ENCODE results near the gene ZFY.

Gene ZFY

DNA sequence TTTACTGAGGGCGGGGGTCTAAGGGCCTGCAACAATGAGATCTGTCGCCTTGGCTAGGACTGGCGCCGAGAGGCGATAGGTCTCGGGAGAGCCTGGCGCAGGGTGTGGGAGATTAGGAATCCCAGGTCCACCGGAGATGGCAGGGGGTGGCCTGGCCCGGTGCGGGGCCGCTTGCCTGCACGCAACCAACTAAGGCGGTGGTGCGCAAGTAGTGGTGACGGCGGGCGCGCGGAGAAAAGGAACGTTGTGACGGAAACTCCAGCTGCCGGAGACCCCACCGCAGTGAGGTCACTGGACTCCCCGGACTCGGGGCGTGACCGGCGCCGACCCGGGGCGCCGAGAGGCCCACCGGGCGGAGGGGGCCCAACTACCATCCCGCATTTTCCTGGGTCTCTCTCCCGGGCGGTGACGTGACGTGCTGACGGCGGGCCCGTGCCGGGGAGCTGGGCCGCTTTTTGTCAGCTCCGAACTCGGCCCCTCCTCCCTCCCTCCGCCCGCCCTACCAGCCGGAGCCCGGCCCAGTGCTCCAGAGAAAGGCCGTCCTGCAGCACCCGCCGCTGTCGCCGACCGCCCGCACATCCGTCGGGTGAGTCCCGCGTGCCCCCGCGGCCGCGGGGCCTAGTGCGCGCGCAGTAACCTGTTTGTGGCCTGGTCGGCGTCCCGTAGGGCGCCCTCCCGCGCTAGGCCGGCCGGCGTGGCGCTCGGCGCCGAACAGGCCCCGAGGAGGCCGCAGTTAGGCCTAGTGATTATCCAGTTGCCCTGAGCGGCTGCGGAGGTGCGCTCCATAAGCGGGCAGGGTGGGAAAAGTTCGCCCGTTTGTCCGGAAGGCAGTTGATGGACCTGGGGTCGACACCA, at the start of gene ZFY:
TSS of gene ZFY (plus strand) at position 521 of the 855 bp plus-strand sequence. CDS start 18,556 bp downstream, outside the sequence.
- DNase-seq, result no peak

DNA sequence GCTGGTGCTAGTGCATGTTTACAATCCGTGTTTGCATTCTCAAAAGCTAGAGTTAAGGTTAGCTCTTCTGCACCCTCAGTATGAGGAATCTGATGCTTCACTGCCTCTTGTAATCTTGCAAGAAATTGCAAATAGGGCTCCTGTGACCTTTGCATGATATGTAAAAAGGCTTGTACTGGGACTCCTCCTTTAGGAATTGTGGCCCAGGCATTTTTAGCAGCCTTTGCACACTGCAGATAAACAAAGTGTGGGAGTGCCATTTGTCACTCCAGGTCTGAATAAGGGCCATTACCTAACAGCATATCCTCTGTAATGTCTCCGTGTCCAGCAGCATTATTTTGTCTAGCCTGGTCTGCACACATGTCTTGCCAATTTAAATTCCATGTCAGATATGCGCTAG, 49.3 kb upstream of the ZFY start:
- DNase-seq, result no peak

DNA sequence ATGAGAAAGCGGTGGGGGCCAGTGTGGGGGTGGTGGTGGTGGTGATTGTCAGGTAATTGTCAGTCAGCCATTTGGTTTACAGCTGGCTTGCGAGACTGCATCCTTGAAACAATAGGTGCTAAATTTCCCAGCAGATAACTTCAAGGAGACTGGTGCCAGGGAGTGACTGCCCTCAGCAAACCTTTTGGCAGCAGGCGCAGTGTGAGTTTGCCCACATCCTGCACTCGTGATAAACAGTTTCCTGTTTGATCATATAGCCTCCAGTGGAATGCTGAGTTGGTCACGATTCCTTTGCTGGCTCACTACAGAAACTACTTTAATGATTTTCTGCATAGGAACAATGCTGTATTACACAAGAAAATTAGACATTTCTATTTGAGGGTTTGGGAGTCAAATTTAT, 47.8 kb upstream of the ZFY start:
- no peak for DNase-seq

DNA sequence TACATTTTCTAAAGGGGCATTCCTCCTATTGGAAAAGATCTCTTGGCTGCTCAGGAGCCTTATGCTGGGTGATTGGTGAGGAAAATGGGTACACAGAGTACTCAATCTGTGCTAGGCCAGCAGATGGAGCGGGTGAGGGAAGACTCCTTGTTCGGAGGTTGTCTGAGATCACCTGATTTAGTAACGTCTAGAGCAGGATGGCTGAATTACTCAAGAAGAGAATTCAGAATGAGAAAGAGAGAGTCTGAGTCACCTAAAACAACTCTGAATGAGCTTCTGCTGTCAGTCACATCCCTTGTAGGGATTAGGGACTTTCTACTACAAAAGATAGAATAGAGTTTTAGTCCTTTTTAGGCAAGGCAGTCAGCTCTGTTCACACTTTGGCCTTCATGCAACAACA, 47.2 kb upstream of the ZFY start:
- no peak for DNase-seq

DNA sequence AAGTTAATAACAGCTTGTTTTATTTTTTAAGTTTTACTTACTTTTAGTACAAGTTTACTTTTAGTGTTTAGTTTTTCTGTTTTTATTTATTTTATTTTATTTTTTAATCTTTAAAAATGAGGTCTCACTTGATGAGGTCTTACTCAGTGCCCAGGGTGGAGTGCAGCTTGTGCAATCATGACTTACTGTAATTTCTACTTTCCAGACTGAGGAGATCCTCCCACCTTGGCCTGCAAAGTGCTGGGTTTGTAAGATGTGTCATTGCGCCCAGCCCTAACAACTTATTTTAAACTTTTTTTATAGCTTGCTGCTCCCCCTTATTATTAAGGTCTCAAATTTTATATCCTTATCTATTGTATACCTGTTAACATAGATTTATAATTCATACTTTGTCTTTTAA, 41.7 kb upstream of the ZFY start:
- no peak for DNase-seq

DNA sequence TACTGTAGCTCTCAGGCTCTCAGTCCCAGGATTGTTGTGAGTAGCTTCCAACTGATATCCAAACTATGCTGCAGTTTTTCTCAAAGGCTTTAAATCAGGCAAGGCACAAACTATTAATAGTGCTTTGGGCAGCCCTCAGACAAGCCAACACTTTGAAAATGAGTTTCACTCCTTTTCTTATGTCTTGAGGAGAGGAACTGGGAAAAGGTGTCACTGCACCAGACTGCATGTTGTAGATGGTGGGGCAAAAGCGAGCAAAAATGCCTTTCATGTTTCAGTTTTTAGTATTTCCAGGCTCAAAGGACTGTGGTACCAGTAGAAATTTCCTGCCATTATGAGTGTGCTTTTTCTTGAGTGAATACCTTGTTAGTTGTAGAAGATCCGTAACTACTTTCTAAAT, 39.1 kb upstream of the ZFY start:
- no peak for DNase-seq

DNA sequence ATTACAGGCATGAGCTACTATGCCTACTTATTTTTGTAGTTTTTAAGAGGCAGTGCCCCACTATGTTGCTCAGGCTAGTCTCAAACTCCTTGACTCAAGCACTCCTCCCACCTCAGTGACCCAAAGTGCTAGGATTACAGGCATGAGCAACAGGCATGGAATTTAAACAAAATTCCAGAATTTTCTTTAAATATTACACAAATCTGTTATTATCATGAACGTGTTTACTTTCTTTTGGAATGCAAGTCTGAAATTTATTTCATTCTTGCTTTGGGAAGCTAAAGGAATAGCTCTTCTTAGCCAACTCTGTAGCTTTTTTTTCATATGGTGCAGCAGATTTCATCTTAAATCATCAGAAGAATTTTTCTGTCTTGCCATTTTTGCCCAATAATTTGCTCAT, 27.8 kb upstream of the ZFY start:
- DNase-seq, result no peak

DNA sequence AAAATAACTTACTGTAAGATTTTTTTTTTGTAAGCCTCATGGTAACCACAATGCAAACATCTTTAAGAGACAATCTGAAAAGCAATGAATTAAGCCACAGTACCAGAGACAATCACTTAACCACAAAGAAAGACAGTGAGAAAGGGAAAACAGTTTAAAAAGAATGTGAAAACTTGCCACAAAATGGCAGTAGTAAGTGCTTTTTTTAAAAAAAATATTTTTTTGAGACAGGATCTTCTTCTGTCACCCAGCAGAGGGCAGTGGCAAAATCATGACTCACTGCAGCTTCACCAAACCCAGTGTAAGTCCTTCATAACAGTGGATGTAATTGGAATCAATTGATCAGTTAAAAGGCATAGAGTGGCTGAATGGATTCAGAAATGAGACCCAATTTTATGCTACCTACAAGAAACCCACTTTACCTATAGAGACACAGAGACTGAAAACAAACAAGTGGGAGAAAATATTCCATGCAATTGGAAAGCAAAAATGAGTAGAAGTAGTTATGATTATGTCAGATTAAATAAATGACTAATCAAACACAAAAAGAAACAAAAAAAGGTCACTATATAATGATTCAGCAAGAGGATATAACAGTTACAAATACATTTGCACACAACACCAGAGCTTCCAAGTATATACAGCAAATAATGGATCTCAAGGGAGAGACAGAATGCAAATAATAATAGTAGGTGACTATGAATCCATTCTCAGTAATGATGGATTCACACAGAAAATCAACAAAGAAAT, 21.9 kb upstream of the ZFY start:
- DNase-seq, result no peak

DNA sequence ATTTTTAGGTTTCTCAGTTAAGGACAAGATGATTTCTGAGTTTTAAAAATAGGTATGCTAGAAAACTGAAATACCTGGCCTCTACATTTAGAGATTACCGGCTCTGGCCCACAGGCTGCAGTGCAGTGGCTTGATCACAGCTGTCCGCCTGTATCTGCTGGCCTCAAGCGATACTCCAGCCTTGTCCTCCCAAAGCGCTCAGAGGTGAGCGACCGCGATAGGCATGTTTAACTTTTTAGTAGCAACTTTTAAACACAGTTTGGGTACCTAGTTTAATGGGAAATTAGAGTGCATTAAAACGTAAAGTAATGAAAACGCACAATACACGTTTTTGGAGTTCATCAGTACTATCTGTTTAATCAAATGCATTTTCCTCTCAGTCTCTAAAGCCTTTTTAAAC, 1.1 kb upstream of the ZFY start:
- no peak for DNase-seq

DNA sequence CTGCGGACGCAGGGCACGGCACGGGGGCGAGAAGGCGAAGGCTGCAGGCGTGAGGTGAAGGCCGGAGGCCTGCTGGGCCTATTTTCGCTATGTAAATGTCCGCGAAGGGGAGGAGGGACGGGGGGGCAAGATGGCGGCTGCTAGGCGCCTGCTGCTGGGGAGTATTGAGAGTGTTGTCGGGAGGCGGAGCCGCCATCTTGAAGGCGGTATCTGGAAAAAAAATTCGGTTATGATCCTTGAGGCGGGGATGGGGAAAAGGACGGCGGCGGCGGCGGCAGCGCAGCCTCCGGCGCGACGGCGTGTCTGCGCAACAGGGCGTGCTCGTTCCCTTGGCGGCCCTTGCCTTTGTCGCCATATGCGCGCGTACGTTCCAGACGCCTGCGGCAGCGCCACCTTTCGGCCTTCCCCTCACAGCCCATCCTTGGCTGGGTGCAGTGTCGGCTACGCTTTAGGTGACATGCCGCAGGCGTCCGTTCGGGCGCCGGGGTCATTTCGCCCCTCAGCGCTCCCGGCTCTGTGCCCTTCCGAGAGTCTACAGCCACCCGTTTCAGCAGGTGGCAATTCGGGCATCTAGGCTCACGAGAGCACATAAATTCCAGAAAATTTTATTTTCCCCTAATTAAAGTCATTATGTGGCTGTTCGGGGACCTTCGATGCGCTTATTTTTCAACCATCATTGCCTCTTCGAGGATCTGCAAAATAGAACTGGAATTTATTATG, 695 bp downstream of the ZFY start:
- DNase-seq, result no peak

DNA sequence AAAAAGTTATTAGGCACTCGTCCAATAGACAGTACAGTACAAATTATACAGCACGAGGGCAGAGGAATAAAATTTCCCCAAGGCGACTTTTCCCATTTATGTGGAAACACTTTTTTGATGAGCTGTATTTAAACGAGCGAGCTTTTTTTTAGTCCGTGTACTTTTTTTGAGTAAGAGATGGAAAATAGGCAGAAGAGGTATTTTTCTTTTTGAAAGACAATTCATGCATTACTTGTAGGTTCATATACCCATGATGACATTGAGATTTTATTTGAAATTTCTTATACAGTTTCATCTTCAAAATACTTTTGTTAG, 1.2 kb downstream of the ZFY start:
- no peak for DNase-seq

DNA sequence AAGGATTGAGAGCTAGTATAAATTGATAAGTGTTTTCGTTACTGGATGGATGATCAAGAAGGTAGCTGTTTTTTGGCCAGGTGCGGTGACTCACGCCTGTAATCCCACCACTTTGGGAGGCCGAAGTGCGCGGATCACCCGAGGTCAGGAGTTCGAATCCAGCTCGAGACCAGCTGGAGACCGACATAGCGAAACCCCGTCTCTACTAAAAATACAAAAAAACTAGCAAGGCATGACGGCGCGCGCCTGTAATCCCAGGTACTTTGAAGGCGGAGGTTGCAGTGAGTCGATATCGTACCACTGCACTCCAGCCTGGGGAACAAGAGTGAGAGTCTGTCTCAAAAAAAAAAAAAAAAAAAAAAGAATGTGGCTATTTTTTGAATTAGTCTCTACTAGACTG, 2.0 kb downstream of the ZFY start:
- no peak for DNase-seq

DNA sequence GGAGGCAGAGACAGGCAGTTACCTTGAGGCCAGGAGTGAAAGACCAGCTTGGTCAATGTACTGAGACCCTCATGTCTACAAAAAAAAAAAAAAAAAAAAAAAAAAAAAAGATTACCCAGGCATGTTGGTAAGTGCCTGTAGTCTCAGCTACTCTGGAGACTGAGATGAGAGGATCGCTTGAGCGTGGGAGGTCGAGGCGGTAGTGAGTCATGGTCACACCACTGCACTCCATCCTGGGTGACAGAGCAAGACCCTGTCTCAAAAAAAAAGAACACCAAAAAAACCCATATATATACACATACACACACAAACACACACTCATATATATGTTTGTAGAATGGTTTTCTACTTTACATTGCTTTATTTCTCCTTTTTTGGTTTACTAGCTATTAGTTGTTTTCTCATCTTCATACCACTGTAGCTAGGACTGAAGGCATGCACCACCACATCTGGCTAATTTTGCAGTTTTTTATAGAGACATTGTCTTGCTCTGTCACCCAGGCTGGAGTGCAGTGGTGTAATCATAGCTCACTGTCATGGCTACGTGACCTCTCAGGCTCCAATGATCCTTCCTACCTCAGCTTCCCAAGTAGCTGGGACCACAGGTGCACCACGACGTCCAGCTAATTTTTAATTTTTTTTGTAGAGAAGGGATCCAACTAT, 14.5 kb downstream of the ZFY start:
- no peak for DNase-seq

DNA sequence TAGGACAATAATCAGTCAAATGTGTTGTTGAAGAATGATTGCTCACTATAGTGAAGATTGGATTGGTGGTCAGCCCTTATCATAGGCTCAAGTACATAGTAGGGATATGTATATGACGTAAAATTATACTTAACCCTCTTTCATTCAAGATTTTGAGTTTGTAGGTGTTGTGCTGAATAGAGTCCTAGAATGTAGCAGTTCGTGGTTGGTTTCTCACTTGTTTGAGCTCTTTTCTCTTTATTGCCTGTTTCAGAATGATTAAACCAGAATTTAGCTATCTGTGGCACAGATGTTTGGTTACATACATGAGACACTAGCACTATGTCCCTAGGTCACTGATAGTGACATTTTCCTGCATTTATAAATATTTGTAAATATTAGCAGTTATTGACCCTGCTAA, 15.5 kb downstream of the ZFY start:
- DNase-seq, result no peak

DNA sequence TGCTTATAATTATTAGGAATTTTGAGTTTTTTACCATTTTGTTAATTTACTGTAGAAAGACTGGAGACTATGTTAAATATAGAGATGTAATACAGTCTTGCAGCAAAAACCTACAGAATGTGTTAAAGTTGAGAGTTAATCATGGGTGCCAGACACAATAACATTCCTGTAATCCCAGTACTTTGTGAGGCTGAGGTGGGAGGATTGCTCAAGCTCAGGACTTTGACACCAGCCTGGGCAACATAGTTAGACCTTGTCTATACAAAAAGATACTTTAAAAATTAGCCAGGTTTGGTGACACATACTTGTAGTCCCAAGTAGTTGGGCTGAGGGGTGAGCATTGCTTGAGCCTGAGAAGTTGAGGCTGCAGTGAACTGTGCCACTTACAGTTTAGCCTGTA, 17.7 kb downstream of the ZFY start:
- DNase-seq, result no peak

DNA sequence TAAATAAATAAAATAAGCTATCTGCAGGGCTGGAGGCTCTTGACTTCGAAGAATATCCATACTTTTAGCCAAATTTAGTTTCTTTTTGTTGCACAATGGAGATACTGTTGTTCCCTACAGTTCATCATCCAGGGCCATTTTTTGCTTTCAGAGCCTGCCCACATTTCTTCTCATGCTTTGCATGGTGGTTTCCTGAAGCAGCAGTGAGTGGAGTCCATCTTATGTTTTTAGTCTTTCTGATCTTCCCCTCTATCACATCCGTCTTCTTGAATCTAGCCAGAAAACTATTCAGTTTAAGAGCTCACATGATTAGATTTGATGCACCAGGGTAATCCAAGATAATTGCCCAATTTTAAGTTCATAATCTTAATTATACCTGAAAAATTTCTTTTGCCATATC, 19.6 kb downstream of the ZFY start:
- DNase-seq, result no peak

DNA sequence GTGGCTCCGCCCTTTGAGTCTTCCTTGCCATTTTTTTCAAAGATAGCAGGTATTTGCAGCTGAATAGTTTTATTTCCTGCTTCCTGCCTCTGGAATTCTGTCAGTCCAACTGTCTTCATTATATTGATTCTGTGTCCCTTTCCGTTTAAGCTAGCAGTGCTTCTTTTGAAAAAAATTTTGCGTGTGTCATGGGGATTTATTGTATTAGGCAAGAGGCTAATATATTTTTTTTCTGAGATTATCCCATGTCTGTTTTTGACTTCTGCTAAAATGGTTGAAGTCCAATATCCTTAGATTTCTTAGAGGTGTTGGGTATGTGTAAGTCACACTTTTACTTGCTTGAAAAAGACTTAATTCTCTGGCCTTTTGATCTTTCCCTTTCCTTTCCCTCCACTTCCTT, 20.4 kb downstream of the ZFY start:
- no peak for DNase-seq

DNA sequence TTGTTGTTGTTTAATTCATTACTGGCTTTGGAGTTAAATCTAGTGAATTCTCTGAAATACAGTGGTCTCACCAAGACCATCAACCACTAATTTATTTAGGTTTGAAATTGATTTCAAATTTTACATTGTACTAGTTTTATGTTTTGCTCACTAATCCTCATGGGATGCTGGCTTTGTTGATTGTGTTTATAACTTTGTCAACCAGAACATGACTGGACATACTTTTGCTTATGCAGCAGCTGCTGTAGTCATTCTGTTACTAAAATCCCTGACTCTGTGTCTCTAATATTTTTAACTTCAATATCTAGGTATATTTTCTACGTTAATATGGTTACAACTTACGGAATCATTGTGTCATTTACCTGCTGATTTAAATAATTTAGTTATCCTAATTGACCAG, 26.9 kb downstream of the ZFY start:
- DNase-seq, result no peak

DNA sequence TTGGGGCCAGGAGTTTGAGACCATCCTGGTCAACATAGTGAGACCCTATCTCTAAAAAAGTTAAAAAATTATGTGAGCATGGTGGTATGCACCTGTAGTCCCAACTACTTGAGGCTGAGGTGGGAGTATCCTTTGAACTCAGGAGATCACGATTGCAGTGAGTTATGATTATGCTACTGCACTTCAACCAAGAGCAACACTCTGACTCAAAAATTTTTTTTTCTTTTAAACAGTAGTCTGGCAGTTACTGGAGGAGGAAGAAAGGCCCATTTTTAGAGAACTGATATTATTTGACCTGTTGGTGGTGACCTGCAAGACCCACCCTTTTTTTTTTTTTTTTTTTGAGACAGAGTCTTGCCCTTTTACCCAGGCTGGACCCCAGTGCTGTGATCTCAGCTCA, 29.6 kb downstream of the ZFY start:
- DNase-seq, result no peak

DNA sequence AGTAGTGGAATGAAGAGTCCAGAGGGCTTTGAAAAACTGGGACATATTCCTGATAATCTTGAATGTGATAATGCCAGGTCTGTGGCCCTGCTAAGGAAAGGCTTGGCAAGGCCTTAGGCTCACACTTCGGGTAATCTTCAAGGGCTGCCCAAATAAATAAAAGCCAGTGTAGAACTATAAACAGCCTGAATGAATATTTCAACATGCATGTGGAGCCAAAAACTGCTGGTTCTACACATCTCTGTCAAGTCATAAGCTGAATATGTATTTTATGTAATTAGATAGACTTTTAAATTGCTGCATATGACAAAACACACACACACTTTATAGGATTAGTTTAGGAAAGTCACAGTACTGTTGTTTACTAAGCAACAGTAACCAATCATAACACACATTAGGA, 30.4 kb downstream of the ZFY start:
- DNase-seq, result no peak

DNA sequence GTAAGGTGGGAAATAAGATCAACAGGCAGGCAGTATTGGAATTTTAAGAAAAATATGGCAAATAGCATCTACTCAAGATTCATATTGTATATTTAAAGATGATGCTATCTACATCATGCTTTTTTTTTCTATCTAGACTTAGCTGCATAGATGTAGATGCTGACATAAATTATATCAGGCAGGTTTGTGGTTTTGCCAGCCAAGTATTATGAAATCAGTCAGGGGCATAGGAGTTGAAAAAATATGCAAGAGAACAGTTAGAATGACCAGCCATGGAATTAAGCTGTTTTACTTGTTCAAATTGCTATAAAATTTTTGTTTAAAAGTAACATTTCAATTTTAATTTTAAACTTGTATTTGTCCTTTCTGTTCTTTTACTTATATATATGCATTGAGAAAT, 34.4 kb downstream of the ZFY start:
- no peak for DNase-seq

DNA sequence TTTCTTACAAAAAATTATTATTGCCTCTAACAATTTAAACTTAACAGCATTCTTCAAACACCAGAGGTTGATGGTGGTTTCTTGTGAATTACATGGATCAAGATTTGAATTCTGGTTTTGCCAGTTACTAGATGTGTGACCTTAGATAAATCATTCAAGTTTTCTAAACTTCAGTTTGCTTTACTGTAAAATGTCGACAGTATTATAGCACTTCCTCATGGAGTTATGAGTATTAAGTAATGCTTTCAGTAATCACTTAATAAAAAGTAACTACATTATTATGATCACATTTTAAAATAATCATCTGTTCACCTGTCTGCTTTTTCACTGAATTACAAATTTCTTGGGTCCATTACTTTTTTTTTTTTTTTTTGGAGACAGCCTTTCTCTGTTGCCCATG, 37.5 kb downstream of the ZFY start:
- DNase-seq, result no peak

DNA sequence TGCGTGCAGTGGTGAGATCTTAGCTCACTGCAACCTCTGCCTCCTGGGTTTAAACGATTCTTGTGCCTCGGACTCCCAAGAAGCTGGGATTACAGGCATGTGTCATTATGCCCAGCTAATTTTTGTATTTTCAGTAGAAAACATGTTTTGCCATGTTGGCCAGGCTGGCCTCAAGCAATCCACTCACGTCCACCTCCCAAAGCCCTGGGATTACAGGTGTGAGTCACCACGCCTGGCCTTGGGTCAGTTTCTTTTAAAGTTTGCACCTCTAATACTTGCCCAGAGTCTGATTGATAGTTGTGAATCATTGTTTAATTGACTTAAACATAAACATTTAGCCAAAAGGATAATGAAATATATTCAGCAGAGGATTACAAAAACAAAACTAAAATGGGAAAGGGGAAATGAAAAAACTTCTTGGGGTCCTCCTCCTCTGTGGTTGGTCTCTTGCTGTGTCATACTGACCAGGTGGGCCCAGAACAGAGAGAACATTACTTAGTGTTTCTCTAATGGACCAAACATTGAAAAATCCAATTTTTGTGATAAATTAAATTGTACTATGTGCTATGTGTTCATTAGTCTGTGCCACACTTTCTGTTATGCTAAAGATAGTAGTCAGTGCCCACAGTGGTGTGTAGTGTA, 38.0 kb downstream of the ZFY start:
- DNase-seq, result no peak

Measured in OCI-M1 (cell line).